SK-N-MC (cell line): ENCODE results near the gene FSIP1.

Experiments
- EZH2 ChIP-seq: fragments of 200-600 bp; sonication (generic); IDR thresholded peaks from one replicate; pipeline ENCODE4 v1.6.1; 2017; ENCODE audit warnings: antibody characterized with exemption
- POLR2AphosphoS5 ChIP-seq: IDR thresholded peaks from 2 replicates; pipeline ENCODE4 v1.6.1; 2012; ENCODE audit warnings: mild to moderate bottlenecking, low read depth, low read length, borderline replicate concordance

DNA sequence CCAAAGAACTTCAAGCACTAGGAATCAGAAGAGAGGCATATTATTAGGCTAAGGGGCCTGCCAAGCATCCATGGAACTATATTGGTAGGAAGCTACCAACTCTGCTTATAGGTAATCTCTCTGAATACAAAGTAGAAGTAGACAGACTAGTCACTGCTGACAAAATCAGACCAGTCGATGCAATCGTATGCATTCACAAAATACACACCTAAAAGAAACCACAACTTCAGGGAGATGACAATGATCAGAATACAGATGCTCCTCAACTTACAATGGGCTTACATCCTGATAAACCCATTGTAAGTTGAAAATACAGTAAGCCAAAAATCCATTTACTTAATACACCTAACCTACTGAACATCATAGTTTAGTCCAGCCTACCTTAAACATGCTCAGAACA, 94.7 kb downstream of the FSIP1 start:
- TF ChIP-seq EZH2 (no peak), POLR2AphosphoS5 (no peak)
